ENCODE measurements around the gene WAC.

GRCh38 chr10:28544058-28544457 lies 11.1 kb downstream of the WAC start:
- TF ChIP-seq, protein P1, sequence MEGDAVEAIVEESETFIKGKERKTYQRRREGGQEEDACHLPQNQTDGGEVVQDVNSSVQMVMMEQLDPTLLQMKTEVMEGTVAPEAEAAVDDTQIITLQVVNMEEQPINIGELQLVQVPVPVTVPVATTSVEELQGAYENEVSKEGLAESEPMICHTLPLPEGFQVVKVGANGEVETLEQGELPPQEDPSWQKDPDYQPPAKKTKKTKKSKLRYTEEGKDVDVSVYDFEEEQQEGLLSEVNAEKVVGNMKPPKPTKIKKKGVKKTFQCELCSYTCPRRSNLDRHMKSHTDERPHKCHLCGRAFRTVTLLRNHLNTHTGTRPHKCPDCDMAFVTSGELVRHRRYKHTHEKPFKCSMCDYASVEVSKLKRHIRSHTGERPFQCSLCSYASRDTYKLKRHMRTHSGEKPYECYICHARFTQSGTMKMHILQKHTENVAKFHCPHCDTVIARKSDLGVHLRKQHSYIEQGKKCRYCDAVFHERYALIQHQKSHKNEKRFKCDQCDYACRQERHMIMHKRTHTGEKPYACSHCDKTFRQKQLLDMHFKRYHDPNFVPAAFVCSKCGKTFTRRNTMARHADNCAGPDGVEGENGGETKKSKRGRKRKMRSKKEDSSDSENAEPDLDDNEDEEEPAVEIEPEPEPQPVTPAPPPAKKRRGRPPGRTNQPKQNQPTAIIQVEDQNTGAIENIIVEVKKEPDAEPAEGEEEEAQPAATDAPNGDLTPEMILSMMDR (IDR thresholded peaks at IDR 0.05 in 4 of 5, conservative IDR thresholded peaks at IDR 0.05 in 1 of 5): no peak
- no peak for TF ChIP-seq POLR2A (IDR thresholded peaks at IDR 0.05)

Measured in gastrocnemius medialis (tissue), 4 donors.